Activated CD4-positive, alpha-beta memory T cell treated with anti-CD3 and anti-CD28 coated beads, Interleukin-2, amount 10 ng/mL, durations not matched to agents 7 days and 5 days (primary cell): ENCODE data around the gene PAWR. TPM values are rescaled to one million over a fixed set of nuclear protein-coding genes. Genes with fewer than 3 reads are reported as not detected.

Experiments used
- CTCF ChIA-PET: fragments of 350-600 bp; sonication (Branson Sonifier 250); formaldehyde crosslinking; loops from one replicate; lab custom pipeline; 2021; ENCODE audit warnings: antibody characterized with exemption, inconsistent platforms; lab: Charles Lee
- POLR2A ChIA-PET: fragments of 350-600 bp; sonication (Branson Sonifier 250); formaldehyde crosslinking; loops from one replicate; lab custom pipeline; 2021; ENCODE audit warnings: antibody characterized with exemption; lab: Charles Lee
- DNase-seq: peaks from one replicate; pipeline ENCODE4 v3.0.0-alpha.2; 2020
- H3K27ac Mint-ChIP-seq: one replicate; pipeline ENCODE4 v1.8.0; 2021; ENCODE audit warnings: mild to moderate bottlenecking, mixed read lengths
- H3K27me3 Mint-ChIP-seq: one replicate; pipeline ENCODE4 v1.8.0; 2021; ENCODE audit warnings: mixed read lengths
- H3K36me3 Mint-ChIP-seq: one replicate; pipeline ENCODE4 v1.8.0; 2021; ENCODE audit warnings: low read depth, mixed read lengths
- H3K4me1 Mint-ChIP-seq: one replicate; pipeline ENCODE4 v1.8.0; 2021; ENCODE audit warnings: mixed read lengths
- H3K4me3 Mint-ChIP-seq: one replicate; pipeline ENCODE4 v1.8.0; 2021; ENCODE audit warnings: mild to moderate bottlenecking, mixed read lengths
- H3K9me3 Mint-ChIP-seq: one replicate; pipeline ENCODE4 v1.8.0; 2021; ENCODE audit warnings: mixed read lengths
- total RNA-seq, 2 experiments: library from RNA; stranded (reverse); gene quantifications; one replicate each; pipeline ENCODE4 v1.2.3, GENCODE V29; 2021

Gene PAWR
- 1 to 10 TPM; 1.0 to 3.3 TPM for total RNA-seq

GRCh38 chr12:79690638-79691510 is at the start of gene PAWR:
Gene PAWR, minus strand, starts transcription at chr12:79690964. Its CDS starts 720 bp downstream, at chr12:79690244.
- ChIA-PET POLR2A (no interaction called here), CTCF (interaction anchor here (0.6 kb wide), 1 partner anchor 131 kb away, joined by 3 read pairs; no protein-coding TSS in a partner anchor)
- no peaks in the 10 kb centered on the region for H3K9me3 Mint-ChIP-seq
- no peak within 1 kb of the TSS for H3K27ac Mint-ChIP-seq
- peak; percentile 19 for DNase-seq
- H3K4me3 Mint-ChIP-seq: peak within 1 kb of the TSS; percentile 67
- H3K36me3 Mint-ChIP-seq: no peaks in the 10 kb centered on the region
- peaks cover 53% of the 10 kb centered on the region for H3K27me3 Mint-ChIP-seq
- H3K4me1 Mint-ChIP-seq: peaks cover 14% of the 10 kb centered on the region

- H3K9me3 Mint-ChIP-seq: no peaks in the 10 kb centered on the region
- no peak for DNase-seq
- no peaks in the 10 kb centered on the region for H3K4me1 Mint-ChIP-seq
- H3K4me3 Mint-ChIP-seq: no peak overlapping the region
- H3K27me3 Mint-ChIP-seq: peaks cover 9% of the 10 kb centered on the region
- H3K27ac Mint-ChIP-seq: no peak overlapping the region
- no peaks in the 10 kb centered on the region for H3K36me3 Mint-ChIP-seq
- ChIA-PET CTCF (interaction anchor here (0.6 kb wide), 2 partner anchors 27 to 92 kb away, joined by 3 read pairs; no protein-coding TSS in a partner anchor), POLR2A (no interaction called here)
These were observed 47.3 kb upstream of the PAWR start for GRCh38 chr12:79737875-79738718.

- H3K36me3 Mint-ChIP-seq: no peaks in the 10 kb centered on the region
- H3K4me3 Mint-ChIP-seq: no peak overlapping the region
- no peak for DNase-seq
- H3K27me3 Mint-ChIP-seq: peaks cover 25% of the 10 kb centered on the region
- CTCF ChIA-PET: no interaction called here
- POLR2A ChIA-PET: no interaction called here
- no peaks in the 10 kb centered on the region for H3K4me1 Mint-ChIP-seq
- no peaks in the 10 kb centered on the region for H3K9me3 Mint-ChIP-seq
- H3K27ac Mint-ChIP-seq: no peak overlapping the region
These were observed 41.9 kb upstream of the PAWR start for GRCh38 chr12:79732638-79733037.

- POLR2A ChIA-PET: no interaction called here
- H3K4me3 Mint-ChIP-seq: no peak overlapping the region
These were observed 35.2 kb upstream of the PAWR start for GRCh38 chr12:79725987-79726386.

GRCh38 chr12:79717006-79717405 is 26.2 kb upstream of the PAWR start:
- CTCF ChIA-PET: no interaction called here
- Mint-ChIP-seq H3K27me3 (no peaks in the 10 kb centered on the region), H3K4me1 (no peaks in the 10 kb centered on the region), H3K4me3 (no peak overlapping the region), H3K9me3 (no peaks in the 10 kb centered on the region), H3K27ac (no peak overlapping the region), H3K36me3 (no peaks in the 10 kb centered on the region)
- POLR2A ChIA-PET: no interaction called here
- DNase-seq: no peak

More at GRCh38 chr12:79725987-79726386, 35.2 kb upstream of the PAWR start:
- no peak overlapping the region for H3K27ac Mint-ChIP-seq
- H3K27me3 Mint-ChIP-seq: peaks cover 15% of the 10 kb centered on the region
- H3K9me3 Mint-ChIP-seq: no peaks in the 10 kb centered on the region
- no peaks in the 10 kb centered on the region for H3K36me3 Mint-ChIP-seq
- CTCF ChIA-PET: no interaction called here
- H3K4me1 Mint-ChIP-seq: no peaks in the 10 kb centered on the region
- no peak for DNase-seq

- no peak for DNase-seq
- POLR2A ChIA-PET: no interaction called here
- H3K27me3 Mint-ChIP-seq: no peaks in the 10 kb centered on the region
- H3K4me3 Mint-ChIP-seq: no peak overlapping the region
- no peaks in the 10 kb centered on the region for H3K4me1 Mint-ChIP-seq
- CTCF ChIA-PET: no interaction called here
- H3K27ac Mint-ChIP-seq: no peak overlapping the region
- H3K9me3 Mint-ChIP-seq: no peaks in the 10 kb centered on the region
- H3K36me3 Mint-ChIP-seq: no peaks in the 10 kb centered on the region
These were observed 24.5 kb upstream of the PAWR start for GRCh38 chr12:79715308-79715707.

GRCh38 chr12:79710707-79711483 is 20.1 kb upstream of the PAWR start:
- no peaks in the 10 kb centered on the region for H3K9me3 Mint-ChIP-seq
- no peak overlapping the region for H3K27ac Mint-ChIP-seq
- no peak overlapping the region for H3K4me3 Mint-ChIP-seq
- POLR2A ChIA-PET: no interaction called here
- no peaks in the 10 kb centered on the region for H3K36me3 Mint-ChIP-seq
- H3K4me1 Mint-ChIP-seq: no peaks in the 10 kb centered on the region
- no peaks in the 10 kb centered on the region for H3K27me3 Mint-ChIP-seq
- no peak for DNase-seq
- CTCF ChIA-PET: interaction anchor here (1.1 kb wide), 1 partner anchor 28 kb away, joined by 3 read pairs; no protein-coding TSS in a partner anchor

GRCh38 chr12:79707830-79708229 is 17.1 kb upstream of the PAWR start:
- ChIA-PET CTCF (no interaction called here), POLR2A (no interaction called here)
- no peaks in the 10 kb centered on the region for H3K27me3 Mint-ChIP-seq
- H3K4me3 Mint-ChIP-seq: no peak overlapping the region
- H3K36me3 Mint-ChIP-seq: no peaks in the 10 kb centered on the region
- no peaks in the 10 kb centered on the region for H3K9me3 Mint-ChIP-seq
- no peak for DNase-seq
- H3K27ac Mint-ChIP-seq: no peak overlapping the region
- no peaks in the 10 kb centered on the region for H3K4me1 Mint-ChIP-seq

GRCh38 chr12:79706676-79707075 is 15.9 kb upstream of the PAWR start:
- ChIA-PET POLR2A (no interaction called here), CTCF (no interaction called here)
- Mint-ChIP-seq H3K27ac (no peak overlapping the region), H3K27me3 (no peaks in the 10 kb centered on the region), H3K36me3 (no peaks in the 10 kb centered on the region), H3K4me1 (no peaks in the 10 kb centered on the region), H3K9me3 (no peaks in the 10 kb centered on the region), H3K4me3 (no peak overlapping the region)
- no peak for DNase-seq

GRCh38 chr12:79706156-79706555 is 15.4 kb upstream of the PAWR start:
- Mint-ChIP-seq H3K9me3 (no peaks in the 10 kb centered on the region), H3K4me3 (no peak overlapping the region), H3K4me1 (no peaks in the 10 kb centered on the region), H3K36me3 (no peaks in the 10 kb centered on the region), H3K27ac (no peak overlapping the region), H3K27me3 (no peaks in the 10 kb centered on the region)
- DNase-seq: no peak
- ChIA-PET CTCF (no interaction called here), POLR2A (no interaction called here)

- no peak for DNase-seq
- Mint-ChIP-seq H3K4me3 (no peak overlapping the region), H3K9me3 (no peaks in the 10 kb centered on the region), H3K27me3 (peaks cover 4% of the 10 kb centered on the region), H3K4me1 (no peaks in the 10 kb centered on the region), H3K36me3 (no peaks in the 10 kb centered on the region), H3K27ac (no peak overlapping the region)
- ChIA-PET POLR2A (no interaction called here), CTCF (no interaction called here)
These were observed 8.2 kb upstream of the PAWR start for GRCh38 chr12:79698966-79699365.

GRCh38 chr12:79696416-79696815 is 5.7 kb upstream of the PAWR start:
- ChIA-PET POLR2A (no interaction called here), CTCF (no interaction called here)
- no peak overlapping the region for H3K27ac Mint-ChIP-seq
- peaks cover under 1% of the 10 kb centered on the region for H3K4me1 Mint-ChIP-seq
- H3K4me3 Mint-ChIP-seq: no peak overlapping the region
- H3K27me3 Mint-ChIP-seq: peaks cover 25% of the 10 kb centered on the region
- no peaks in the 10 kb centered on the region for H3K36me3 Mint-ChIP-seq
- no peak for DNase-seq
- H3K9me3 Mint-ChIP-seq: no peaks in the 10 kb centered on the region
